GM18907 (cell line): Measurements from ENCODE around the gene CLEC1B.
"Not testable (repeated sequence)": the region's sequence is repeated elsewhere in the genome, so short reads cannot be mapped to it uniquely, and the experiment has no call there.

Experiments used
- ATAC-seq: cut with Tn5 transposase; IDR thresholded peaks from one replicate; pipeline ENCODE4 v1.9.1; 2021; ENCODE audit warnings: mild to moderate bottlenecking, moderate library complexity; ENCODE audit not compliant: unreplicated experiment

The CLEC1B gene

GRCh38 chr12:9999016-9999415 lies at the start of gene CLEC1B:
Gene CLEC1B, minus strand, starts transcription at chr12:9999121. Its CDS starts 21 bp downstream, at chr12:9999100.
- ATAC-seq: no peak

GRCh38 chr12:10048526-10048925 lies 49.6 kb upstream of the CLEC1B start:
- ATAC-seq: no peak

- no peak for ATAC-seq
These were observed 43.2 kb upstream of the CLEC1B start for GRCh38 chr12:10042167-10042566.

- ATAC-seq: no peak
These were observed 35.0 kb upstream of the CLEC1B start for GRCh38 chr12:10033783-10034545.

GRCh38 chr12:10031771-10032175 lies 32.9 kb upstream of the CLEC1B start:
- no peak for ATAC-seq

GRCh38 chr12:10031321-10031720 lies 32.4 kb upstream of the CLEC1B start:
- no peak for ATAC-seq

- ATAC-seq: no peak
These were observed 31.5 kb upstream of the CLEC1B start, which contains the start of gene CLEC9A for GRCh38 chr12:10030446-10030845. Gene CLEC9A, plus strand, starts transcription at chr12:10030682. Its CDS starts 22,006 bp downstream, at chr12:10052688.

GRCh38 chr12:10027721-10028120 lies 28.8 kb upstream of the CLEC1B start:
- ATAC-seq: no peak

GRCh38 chr12:10027311-10027710 lies 28.4 kb upstream of the CLEC1B start:
- ATAC-seq: no peak

GRCh38 chr12:10026666-10027065 lies 27.7 kb upstream of the CLEC1B start:
- ATAC-seq: not testable (repeated sequence)

GRCh38 chr12:10025236-10025635 lies 26.3 kb upstream of the CLEC1B start:
- no peak for ATAC-seq

- no peak for ATAC-seq
These were observed 22.4 kb upstream of the CLEC1B start for GRCh38 chr12:10021342-10021741.

- ATAC-seq: no peak
These were observed 19.5 kb upstream of the CLEC1B start for GRCh38 chr12:10018386-10018785.

- ATAC-seq: no peak
These were observed 18.0 kb upstream of the CLEC1B start for GRCh38 chr12:10016881-10017280.

GRCh38 chr12:10015450-10015849 lies 16.5 kb upstream of the CLEC1B start:
- no peak for ATAC-seq

GRCh38 chr12:10012630-10013330 lies 13.9 kb upstream of the CLEC1B start:
- ATAC-seq: no peak

GRCh38 chr12:10001171-10001776 lies 2.4 kb upstream of the CLEC1B start:
- no peak for ATAC-seq

- ATAC-seq: no peak
These were observed 6.6 kb downstream of the CLEC1B start for GRCh38 chr12:9992296-9992695.

GRCh38 chr12:9991876-9992275 lies 7.0 kb downstream of the CLEC1B start:
- ATAC-seq: no peak

- no peak for ATAC-seq
These were observed 18.8 kb downstream of the CLEC1B start for GRCh38 chr12:9980126-9980525.

- ATAC-seq: no peak
These were observed 21.0 kb downstream of the CLEC1B start for GRCh38 chr12:9977916-9978315.

- not testable (repeated sequence) for ATAC-seq
These were observed 22.3 kb downstream of the CLEC1B start for GRCh38 chr12:9976626-9977025.
